ENCODE measurements around the gene OR51A7. TPM values are rescaled to one million over a fixed set of nuclear protein-coding genes. Genes with fewer than 3 reads are reported as not detected.
"Not testable (repeated sequence)": the region's sequence is repeated elsewhere in the genome, so short reads cannot be mapped to it uniquely, and the experiment has no call there.

OR51A7 gene
- total and polyA plus RNA-seq, 2 donors: 0.05 TPM; not detected in 1

DNA sequence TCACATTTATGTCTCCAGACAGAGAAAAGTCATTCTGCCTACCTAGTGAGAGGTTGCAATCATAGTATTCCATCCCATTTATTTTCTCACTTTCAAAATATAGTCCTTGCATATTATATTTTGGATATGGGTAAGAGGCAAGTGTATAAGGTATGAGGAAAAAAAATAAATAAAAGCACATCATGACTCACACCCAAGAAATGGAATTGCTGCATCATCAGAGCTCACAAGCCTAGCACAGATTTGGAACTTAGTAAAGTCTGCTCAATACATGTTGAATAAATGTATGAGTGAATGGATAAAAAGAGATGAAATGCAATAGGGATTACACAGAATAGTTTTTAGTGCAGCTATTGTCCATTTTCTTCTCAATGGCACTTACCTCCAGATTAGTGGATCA, 23.0 kb downstream of the OR51A7 start:
- DNase-seq (ENCODE audit: low read depth in 6 of 9, low spot score in 9 of 9): no peak
- no peaks in the 10 kb centered on the region for H3K36me3 ChIP-seq (ENCODE audit: control insufficient read depth in 2 of 2, insufficient read depth in 2 of 2, low read length in 1 of 2)
- no peak overlapping the region for H3K4me3 ChIP-seq (ENCODE audit: low read length in 2 of 2)
- H3K9me3 ChIP-seq (ENCODE audit: control insufficient read depth in 2 of 2, insufficient read depth in 1 of 2, low read length in 1 of 2): no peaks in the 10 kb centered on the region
- H3K27ac ChIP-seq (ENCODE audit: low read depth in 1 of 2, low read length in 1 of 2): no peak overlapping the region
- no peaks in the 10 kb centered on the region for H3K27me3 ChIP-seq (ENCODE audit: control insufficient read depth in 2 of 2, insufficient read depth in 1 of 2, low read length in 1 of 2)
- no peaks in the 10 kb centered on the region for H3K4me1 ChIP-seq (ENCODE audit: control insufficient read depth in 2 of 2, insufficient read depth in 2 of 2, low read length in 2 of 2)

DNA sequence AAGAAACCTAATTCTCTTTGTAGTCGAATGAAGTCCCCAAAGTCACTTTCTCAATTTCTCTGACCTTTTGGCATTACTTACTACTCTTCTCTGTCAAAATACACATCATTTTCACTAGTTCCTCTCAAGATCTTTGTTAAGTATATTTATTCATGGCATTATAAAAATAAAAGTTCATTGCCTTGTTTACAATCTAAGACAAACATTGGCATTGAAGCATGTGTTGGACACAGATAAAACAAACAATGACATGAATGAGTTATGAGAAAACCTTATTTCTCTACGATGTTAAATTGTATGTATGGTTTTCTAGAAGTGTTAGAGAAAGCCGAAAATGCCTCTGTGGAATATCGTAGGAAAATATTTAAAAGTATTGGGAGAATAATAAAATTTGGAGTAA, 29.2 kb downstream of the OR51A7 start:
- WGBS: 94% methylated on average over 4 of the region's 4 CpGs
- Histone ChIP-seq H3K9me3 (ENCODE audit: control insufficient read depth in 2 of 2, insufficient read depth in 1 of 2, low read length in 1 of 2) (no peaks in the 10 kb centered on the region), H3K4me1 (ENCODE audit: control insufficient read depth in 2 of 2, insufficient read depth in 2 of 2, low read length in 2 of 2) (no peaks in the 10 kb centered on the region), H3K36me3 (ENCODE audit: control insufficient read depth in 2 of 2, insufficient read depth in 2 of 2, low read length in 1 of 2) (no peaks in the 10 kb centered on the region), H3K27ac (ENCODE audit: low read depth in 1 of 2, low read length in 1 of 2) (no peak overlapping the region), H3K27me3 (ENCODE audit: control insufficient read depth in 2 of 2, insufficient read depth in 1 of 2, low read length in 1 of 2) (no peaks in the 10 kb centered on the region), H3K4me3 (ENCODE audit: low read length in 2 of 2) (no peak overlapping the region)
- DNase-seq (ENCODE audit: low read depth in 6 of 9, low spot score in 9 of 9): no peak

DNA sequence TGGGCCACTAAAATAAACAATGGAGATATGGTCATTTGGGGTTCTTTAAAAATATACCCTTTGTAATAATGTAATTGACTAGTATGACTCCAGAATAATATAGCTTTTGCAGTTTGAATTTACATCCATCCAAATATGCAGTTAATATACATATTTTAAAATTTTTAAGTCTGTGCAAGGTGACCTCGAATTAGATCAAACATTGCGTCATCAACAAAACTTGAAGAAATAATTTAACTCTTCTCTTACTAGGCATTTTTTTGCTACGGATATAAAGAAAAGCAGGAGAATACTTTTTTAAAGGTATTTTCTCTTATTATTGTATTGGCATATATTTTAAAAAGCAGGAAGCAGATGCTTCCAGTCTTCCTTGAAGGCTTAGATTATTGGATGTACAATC, 33.2 kb downstream of the OR51A7 start:
- Histone ChIP-seq H3K4me3 (ENCODE audit: low read length in 2 of 2) (no peak overlapping the region), H3K4me1 (ENCODE audit: control insufficient read depth in 2 of 2, insufficient read depth in 2 of 2, low read length in 2 of 2) (no peaks in the 10 kb centered on the region), H3K27me3 (ENCODE audit: control insufficient read depth in 2 of 2, insufficient read depth in 1 of 2, low read length in 1 of 2) (no peaks in the 10 kb centered on the region), H3K27ac (ENCODE audit: low read depth in 1 of 2, low read length in 1 of 2) (no peak overlapping the region), H3K36me3 (ENCODE audit: control insufficient read depth in 2 of 2, insufficient read depth in 2 of 2, low read length in 1 of 2) (no peaks in the 10 kb centered on the region), H3K9me3 (ENCODE audit: control insufficient read depth in 2 of 2, insufficient read depth in 1 of 2, low read length in 1 of 2) (no peaks in the 10 kb centered on the region)
- no peak for DNase-seq (ENCODE audit: low read depth in 6 of 9, low spot score in 9 of 9)
- WGBS: 93% methylated on average over 3 of the region's 3 CpGs

DNA sequence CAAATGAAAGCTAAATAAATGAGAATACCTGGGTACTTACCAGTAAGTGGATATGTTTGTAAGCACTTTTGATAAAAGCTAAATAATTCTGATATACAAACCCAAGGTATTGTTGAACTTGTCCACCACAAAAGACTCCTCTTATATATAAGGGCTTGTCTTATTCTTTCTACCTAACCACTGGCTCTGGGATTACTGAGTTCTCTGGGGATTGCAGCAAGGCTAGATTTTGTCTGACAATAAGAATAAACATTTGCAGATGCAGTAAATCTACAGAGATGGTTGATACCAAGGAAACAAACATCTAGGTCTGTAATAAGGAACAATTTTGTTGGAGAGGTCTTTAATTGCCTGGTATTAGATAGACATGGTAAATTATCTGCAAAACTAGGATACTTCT, 43.9 kb downstream of the OR51A7 start, which contains the start of gene OR51A4:
OR51A4 (minus strand) TSS at position 101 of the 400 bp plus-strand sequence. CDS start 505 bp downstream, outside the sequence.
- Histone ChIP-seq H3K27ac (ENCODE audit: low read depth in 1 of 2, low read length in 1 of 2) (no peak within 1 kb of the TSS), H3K4me3 (ENCODE audit: low read length in 2 of 2) (no peak within 1 kb of the TSS), H3K9me3 (ENCODE audit: control insufficient read depth in 2 of 2, insufficient read depth in 1 of 2, low read length in 1 of 2) (no peaks in the 10 kb centered on the region), H3K4me1 (ENCODE audit: control insufficient read depth in 2 of 2, insufficient read depth in 2 of 2, low read length in 2 of 2) (no peaks in the 10 kb centered on the region), H3K36me3 (ENCODE audit: control insufficient read depth in 2 of 2, insufficient read depth in 2 of 2, low read length in 1 of 2) (no peaks in the 10 kb centered on the region), H3K27me3 (ENCODE audit: control insufficient read depth in 2 of 2, insufficient read depth in 1 of 2, low read length in 1 of 2) (no peaks in the 10 kb centered on the region)
- DNase-seq (ENCODE audit: low read depth in 6 of 9, low spot score in 9 of 9): no peak

DNA sequence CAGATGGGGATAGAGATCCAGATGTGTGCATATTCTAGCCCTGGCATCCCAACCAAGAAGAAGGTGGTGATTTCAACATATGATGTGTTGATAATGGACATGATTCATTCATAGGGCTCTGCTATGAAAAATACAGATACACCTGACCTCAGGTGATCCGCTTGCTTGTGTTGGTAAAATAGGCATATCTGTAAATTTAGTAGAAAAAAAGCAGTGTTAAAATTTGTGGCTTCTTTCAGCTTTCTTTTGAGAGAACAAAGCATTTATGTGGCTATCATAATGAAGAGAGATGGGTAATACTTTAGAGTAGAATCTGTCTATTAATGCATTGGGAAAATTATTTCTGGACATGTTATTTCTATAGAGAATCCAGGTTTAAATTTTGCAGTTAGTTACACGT, 52.0 kb downstream of the OR51A7 start, which contains the start of gene OR51A2:
OR51A2 (minus strand) TSS at position 101 of the 400 bp plus-strand sequence; CDS start at position 101, 0 bp downstream.
- H3K36me3 ChIP-seq (ENCODE audit: control insufficient read depth in 2 of 2, insufficient read depth in 2 of 2, low read length in 1 of 2); DNase-seq (ENCODE audit: low read depth in 6 of 9, low spot score in 9 of 9); H3K4me1 ChIP-seq (ENCODE audit: control insufficient read depth in 2 of 2, insufficient read depth in 2 of 2, low read length in 2 of 2); H3K9me3 ChIP-seq (ENCODE audit: control insufficient read depth in 2 of 2, insufficient read depth in 1 of 2, low read length in 1 of 2); H3K27me3 ChIP-seq (ENCODE audit: control insufficient read depth in 2 of 2, insufficient read depth in 1 of 2, low read length in 1 of 2); H3K27ac ChIP-seq (ENCODE audit: low read depth in 1 of 2, low read length in 1 of 2); H3K4me3 ChIP-seq (ENCODE audit: low read length in 2 of 2): not testable (repeated sequence)
- 83% methylated on average over 2 of the region's 2 CpGs for WGBS

DNA sequence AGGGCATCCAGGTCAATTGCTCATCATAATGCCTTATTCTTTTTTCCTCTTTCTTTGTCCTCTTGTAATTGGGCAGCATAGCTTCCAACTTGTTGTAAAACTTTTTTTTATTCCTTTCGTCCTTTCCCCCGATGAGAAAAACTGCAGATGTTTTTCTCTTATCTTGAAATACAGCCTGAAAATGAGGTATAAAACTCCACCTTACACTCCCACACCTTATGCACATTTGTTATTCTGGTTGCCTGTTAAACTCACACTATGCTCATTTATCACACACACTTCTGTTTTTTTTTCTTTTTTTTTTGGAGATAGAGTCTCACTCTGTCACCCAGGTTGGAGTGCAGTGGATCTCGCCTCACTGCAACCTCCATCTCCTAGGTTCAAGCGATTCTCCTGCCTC, 53.8 kb downstream of the OR51A7 start:
- WGBS: 94% methylated on average over 4 of the region's 4 CpGs
- H3K4me1 ChIP-seq (ENCODE audit: control insufficient read depth in 2 of 2, insufficient read depth in 2 of 2, low read length in 2 of 2): no peaks in the 10 kb centered on the region
- H3K27me3 ChIP-seq (ENCODE audit: control insufficient read depth in 2 of 2, insufficient read depth in 1 of 2, low read length in 1 of 2): no peaks in the 10 kb centered on the region
- H3K9me3 ChIP-seq (ENCODE audit: control insufficient read depth in 2 of 2, insufficient read depth in 1 of 2, low read length in 1 of 2): no peaks in the 10 kb centered on the region
- H3K36me3 ChIP-seq (ENCODE audit: control insufficient read depth in 2 of 2, insufficient read depth in 2 of 2, low read length in 1 of 2): no peaks in the 10 kb centered on the region
- H3K27ac ChIP-seq (ENCODE audit: low read depth in 1 of 2, low read length in 1 of 2): no peak overlapping the region
- no peak for DNase-seq (ENCODE audit: low read depth in 6 of 9, low spot score in 9 of 9)
- H3K4me3 ChIP-seq (ENCODE audit: low read length in 2 of 2): no peak overlapping the region

Other genes with a start within 250 kb of the OR51A7 start
- under 0.01 TPM for gene OR51E2, start 205.9 kb upstream of the OR51A7 start, total RNA-seq
- gene OR51E2, start 205.9 kb upstream of the OR51A7 start, polyA plus RNA-seq: 0.57 TPM
- 0.52 TPM for gene MMP26, start 199.0 kb upstream of the OR51A7 start, total RNA-seq
- gene MMP26, start 199.0 kb upstream of the OR51A7 start, polyA plus RNA-seq: 1.9 TPM
- not detected for gene OR51F1, start 133.8 kb upstream of the OR51A7 start, total RNA-seq
- gene OR51F1, start 133.8 kb upstream of the OR51A7 start, polyA plus RNA-seq: not detected
- not detected for gene OR52R1, start 99.4 kb upstream of the OR51A7 start, total RNA-seq
- gene OR52R1, start 99.4 kb upstream of the OR51A7 start, polyA plus RNA-seq: not detected
- gene OR51F2, start 82.5 kb upstream of the OR51A7 start, total RNA-seq: not detected
- gene OR51F2, start 82.5 kb upstream of the OR51A7 start, polyA plus RNA-seq: not detected
- not detected for gene OR51S1, start 54.6 kb upstream of the OR51A7 start, total RNA-seq
- not detected for gene OR51S1, start 54.6 kb upstream of the OR51A7 start, polyA plus RNA-seq
- not detected for gene OR51T1, start 21.9 kb upstream of the OR51A7 start, total RNA-seq
- gene OR51T1, start 21.9 kb upstream of the OR51A7 start, polyA plus RNA-seq: not detected
- gene OR51G2, start 15.6 kb downstream of the OR51A7 start, total RNA-seq: not detected
- 0.02 TPM for gene OR51G2, start 15.6 kb downstream of the OR51A7 start, polyA plus RNA-seq
- not detected for gene OR51G1, start 20.6 kb downstream of the OR51A7 start, total RNA-seq
- 0.02 TPM for gene OR51G1, start 20.6 kb downstream of the OR51A7 start, polyA plus RNA-seq
- not detected for gene OR51A4, start 43.8 kb downstream of the OR51A7 start, total RNA-seq
- gene OR51A4, start 43.8 kb downstream of the OR51A7 start, polyA plus RNA-seq: 0.02 TPM
- not detected for gene OR51A2, start 51.9 kb downstream of the OR51A7 start, total RNA-seq
- gene OR51A2, start 51.9 kb downstream of the OR51A7 start, polyA plus RNA-seq: not detected
- gene OR51L1, start 91.1 kb downstream of the OR51A7 start, total RNA-seq: not detected
- under 0.01 TPM for gene OR51L1, start 91.1 kb downstream of the OR51A7 start, polyA plus RNA-seq
- not detected for gene OR52J3, start 142.7 kb downstream of the OR51A7 start, total RNA-seq
- gene OR52J3, start 142.7 kb downstream of the OR51A7 start, polyA plus RNA-seq: not detected
- gene OR52E2, start 155.8 kb downstream of the OR51A7 start, total RNA-seq: not detected
- not detected for gene OR52E2, start 155.8 kb downstream of the OR51A7 start, polyA plus RNA-seq
- gene OR52E1, start 165.8 kb downstream of the OR51A7 start, total RNA-seq: not detected
- gene OR52E1, start 165.8 kb downstream of the OR51A7 start, polyA plus RNA-seq: not detected
- gene OR52A5, start 234.6 kb downstream of the OR51A7 start, total RNA-seq: not detected
- not detected for gene OR52A5, start 234.6 kb downstream of the OR51A7 start, polyA plus RNA-seq

All from thymus (tissue), 11 donors.